C4-2B (cell line): ENCODE results near the gene SLC25A25.

ENCODE experiments used
- H3K27ac ChIP-seq: fragments of 450-650 bp; 2 replicates; pipeline ENCODE4 v1.5.1; 2017
- CTCF ChIP-seq: fragments of 450-650 bp; conservative IDR thresholded peaks from 2 replicates; pipeline ENCODE4 v1.5.1; 2017; ENCODE audit warnings: mild to moderate bottlenecking
- ZFX ChIP-seq: fragments of 450-650 bp; IDR thresholded peaks from 2 replicates; pipeline ENCODE4 v1.6.1; 2017

SLC25A25 gene

GRCh38 chr9:128113526-128114325, 45.7 kb downstream of the SLC25A25 start:
- no peak overlapping the region for H3K27ac ChIP-seq
- TF ChIP-seq CTCF: no peak
- no peak for TF ChIP-seq ZFX

GRCh38 chr9:128114326-128115186, 46.5 kb downstream of the SLC25A25 start:
- TF ChIP-seq ZFX (no peak), CTCF (no peak)
- H3K27ac ChIP-seq: no peak overlapping the region

GRCh38 chr9:128115187-128116103, 47.4 kb downstream of the SLC25A25 start:
- no peak for TF ChIP-seq ZFX
- no peak for TF ChIP-seq CTCF
- H3K27ac ChIP-seq: no peak overlapping the region

- H3K27ac ChIP-seq: no peak overlapping the region
- TF ChIP-seq ZFX: no peak
- TF ChIP-seq CTCF: no peak
These were observed 48.4 kb downstream of the SLC25A25 start for GRCh38 chr9:128116104-128117083.

GRCh38 chr9:128117613-128118471, 49.8 kb downstream of the SLC25A25 start:
- TF ChIP-seq CTCF (peak; percentile 100), ZFX (no peak)
- H3K27ac ChIP-seq: no peak overlapping the region
